Neural cell (in vitro differentiated cells): ENCODE results near the gene ADD2. TPM values are rescaled to one million over a fixed set of nuclear protein-coding genes. Genes with fewer than 3 reads are reported as not detected.

ENCODE experiments used
- H2AFZ ChIP-seq: fragments of 200-600, 300-800 bp; sonication (generic), shearing (Covaris generic); 2 replicates; pipeline ENCODE4 v1.6.0; 2014; ENCODE audit warnings: low read depth, mild to moderate bottlenecking, antibody characterized with exemption, low read length, moderate library complexity
- H3F3A ChIP-seq: fragments of 200-600 bp; shearing (Covaris generic); 2 replicates; pipeline ENCODE4 v1.6.1; 2016; ENCODE audit warnings: mild to moderate bottlenecking, moderate library complexity, mixed read lengths, antibody characterized with exemption, low read length; ENCODE audit not compliant: insufficient read depth, poor library complexity, severe bottlenecking
- H3K27ac ChIP-seq: fragments of 200-600, 300-800 bp; sonication (generic), shearing (Covaris generic); 2 replicates; pipeline ENCODE4 v1.5.1; 2014; ENCODE audit warnings: mild to moderate bottlenecking, low read length, moderate library complexity
- H3K27me3 ChIP-seq: fragments of 300-800, 200-600 bp; sonication (generic), shearing (Covaris generic); 2 replicates; pipeline ENCODE4 v1.6.0; 2014; ENCODE audit warnings: mild to moderate bottlenecking, low read depth, low read length, moderate library complexity; ENCODE audit not compliant: insufficient read depth
- H3K36me3 ChIP-seq: fragments of 300-800, 200-600 bp; sonication (generic), shearing (Covaris generic); 2 replicates; pipeline ENCODE4 v1.5.1; 2014; ENCODE audit warnings: mild to moderate bottlenecking, antibody characterized with exemption, low read length, moderate library complexity; ENCODE audit not compliant: insufficient read depth
- H3K4me2 ChIP-seq: fragments of 300-800, 200-600 bp; sonication (generic), shearing (Covaris generic); 2 replicates; pipeline ENCODE4 v1.6.0; 2014; ENCODE audit warnings: mild to moderate bottlenecking, low read length
- H3K4me3 ChIP-seq: fragments of 300-800, 200-600 bp; sonication (generic), shearing (Covaris generic); 2 replicates; pipeline ENCODE4 v1.5.1; 2014; ENCODE audit warnings: mild to moderate bottlenecking, low read length, moderate library complexity
- H3K79me2 ChIP-seq: fragments of 200-600 bp; shearing (Covaris generic); replicated peaks from 2 replicates; pipeline ENCODE4 v1.6.0; 2014; ENCODE audit warnings: mild to moderate bottlenecking, low read length, moderate library complexity; ENCODE audit not compliant: insufficient read depth
- H3K9ac ChIP-seq: fragments of 300-800, 200-600 bp; sonication (generic), shearing (Covaris generic); 2 replicates; pipeline ENCODE4 v1.6.1; 2016; ENCODE audit warnings: mild to moderate bottlenecking, low read length, mixed read lengths
- H3K9me2 ChIP-seq: fragments of 200-600 bp; shearing (Covaris generic); 2 replicates; pipeline ENCODE4 v1.6.1; 2016; ENCODE audit warnings: mild to moderate bottlenecking, low read length, mixed read lengths; ENCODE audit not compliant: insufficient read depth
- H3K9me3 ChIP-seq: fragments of 200-600, 300-800 bp; sonication (generic), shearing (Covaris generic); 2 replicates; pipeline ENCODE4 v1.6.1; 2016; ENCODE audit warnings: mild to moderate bottlenecking, mixed run types, low read length, moderate library complexity, mixed read lengths
- H4K20me1 ChIP-seq: fragments of 200-600 bp; shearing (Covaris generic); 2 replicates; pipeline ENCODE4 v1.6.1; 2016; ENCODE audit warnings: mild to moderate bottlenecking, mixed run types; ENCODE audit not compliant: insufficient read depth
- EP300 ChIP-seq: fragments of 450-650 bp; conservative IDR thresholded peaks from 2 replicates; pipeline ENCODE4 v1.6.1; 2014; ENCODE audit warnings: antibody characterized with exemption, mild to moderate bottlenecking, moderate library complexity; ENCODE audit not compliant: poor library complexity, severe bottlenecking
- EZH2 ChIP-seq: fragments of 200-600, 300-800 bp; shearing (Covaris generic), sonication (generic); IDR thresholded peaks from 2 replicates; pipeline ENCODE4 v1.6.1; 2014; ENCODE audit warnings: antibody characterized with exemption, low read length, borderline replicate concordance, mild to moderate bottlenecking; ENCODE audit not compliant: insufficient read depth, poor library complexity, severe bottlenecking
- MXI1 ChIP-seq: fragments of 450-650 bp; conservative IDR thresholded peaks from 2 replicates; pipeline ENCODE4 v1.6.1; 2014; ENCODE audit warnings: antibody characterized with exemption, mild to moderate bottlenecking; ENCODE audit not compliant: poor library complexity, severe bottlenecking
- POLR2AphosphoS5 ChIP-seq: IDR thresholded peaks from 2 replicates; pipeline ENCODE4 v1.6.1; 2012
- RAD21 ChIP-seq: fragments of 450-650 bp; conservative IDR thresholded peaks from 2 replicates; pipeline ENCODE4 v1.6.1; 2014; ENCODE audit warnings: antibody characterized with exemption, mild to moderate bottlenecking, moderate library complexity
- SMC3 ChIP-seq: fragments of 450-650 bp; conservative IDR thresholded peaks from 2 replicates; pipeline ENCODE4 v1.6.1; 2014; ENCODE audit warnings: antibody characterized with exemption, mild to moderate bottlenecking, moderate library complexity; ENCODE audit not compliant: poor library complexity
- TAF1 ChIP-seq: IDR thresholded peaks from 2 replicates; pipeline ENCODE4 v1.6.1; 2012; ENCODE audit warnings: low read depth
- polyA minus RNA-seq: library from RNA; depleted of rRNA, polyadenylated mRNA; stranded (reverse); fragments of >200 nt; gene quantifications from 2 replicates; pipeline ENCODE4 v1.2.3, GENCODE V29; 2014
- polyA plus RNA-seq: library from polyadenylated mRNA; depleted of rRNA; stranded (reverse); fragments of >200 nt; gene quantifications from 2 replicates; pipeline ENCODE4 v1.2.3, GENCODE V29; 2014
- TF ChIP-seq, protein P1 (sequence below): fragments of 450-650 bp; IDR thresholded peaks from 2 replicates; pipeline ENCODE4 v1.5.1; 2014; ENCODE audit warnings: antibody characterized with exemption, mild to moderate bottlenecking, moderate library complexity; ENCODE audit not compliant: poor library complexity, severe bottlenecking
- TF ChIP-seq, protein P2 (sequence below): IDR thresholded peaks from 2 replicates; pipeline ENCODE4 v1.6.1; 2012; ENCODE audit warnings: borderline replicate concordance

The ADD2 gene, protein sequence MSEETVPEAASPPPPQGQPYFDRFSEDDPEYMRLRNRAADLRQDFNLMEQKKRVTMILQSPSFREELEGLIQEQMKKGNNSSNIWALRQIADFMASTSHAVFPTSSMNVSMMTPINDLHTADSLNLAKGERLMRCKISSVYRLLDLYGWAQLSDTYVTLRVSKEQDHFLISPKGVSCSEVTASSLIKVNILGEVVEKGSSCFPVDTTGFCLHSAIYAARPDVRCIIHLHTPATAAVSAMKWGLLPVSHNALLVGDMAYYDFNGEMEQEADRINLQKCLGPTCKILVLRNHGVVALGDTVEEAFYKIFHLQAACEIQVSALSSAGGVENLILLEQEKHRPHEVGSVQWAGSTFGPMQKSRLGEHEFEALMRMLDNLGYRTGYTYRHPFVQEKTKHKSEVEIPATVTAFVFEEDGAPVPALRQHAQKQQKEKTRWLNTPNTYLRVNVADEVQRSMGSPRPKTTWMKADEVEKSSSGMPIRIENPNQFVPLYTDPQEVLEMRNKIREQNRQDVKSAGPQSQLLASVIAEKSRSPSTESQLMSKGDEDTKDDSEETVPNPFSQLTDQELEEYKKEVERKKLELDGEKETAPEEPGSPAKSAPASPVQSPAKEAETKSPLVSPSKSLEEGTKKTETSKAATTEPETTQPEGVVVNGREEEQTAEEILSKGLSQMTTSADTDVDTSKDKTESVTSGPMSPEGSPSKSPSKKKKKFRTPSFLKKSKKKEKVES
- polyA plus RNA-seq, result 52.5 and 73.6 TPM in 2 replicates
- polyA minus RNA-seq, result 260 and 262 TPM in 2 replicates

DNA sequence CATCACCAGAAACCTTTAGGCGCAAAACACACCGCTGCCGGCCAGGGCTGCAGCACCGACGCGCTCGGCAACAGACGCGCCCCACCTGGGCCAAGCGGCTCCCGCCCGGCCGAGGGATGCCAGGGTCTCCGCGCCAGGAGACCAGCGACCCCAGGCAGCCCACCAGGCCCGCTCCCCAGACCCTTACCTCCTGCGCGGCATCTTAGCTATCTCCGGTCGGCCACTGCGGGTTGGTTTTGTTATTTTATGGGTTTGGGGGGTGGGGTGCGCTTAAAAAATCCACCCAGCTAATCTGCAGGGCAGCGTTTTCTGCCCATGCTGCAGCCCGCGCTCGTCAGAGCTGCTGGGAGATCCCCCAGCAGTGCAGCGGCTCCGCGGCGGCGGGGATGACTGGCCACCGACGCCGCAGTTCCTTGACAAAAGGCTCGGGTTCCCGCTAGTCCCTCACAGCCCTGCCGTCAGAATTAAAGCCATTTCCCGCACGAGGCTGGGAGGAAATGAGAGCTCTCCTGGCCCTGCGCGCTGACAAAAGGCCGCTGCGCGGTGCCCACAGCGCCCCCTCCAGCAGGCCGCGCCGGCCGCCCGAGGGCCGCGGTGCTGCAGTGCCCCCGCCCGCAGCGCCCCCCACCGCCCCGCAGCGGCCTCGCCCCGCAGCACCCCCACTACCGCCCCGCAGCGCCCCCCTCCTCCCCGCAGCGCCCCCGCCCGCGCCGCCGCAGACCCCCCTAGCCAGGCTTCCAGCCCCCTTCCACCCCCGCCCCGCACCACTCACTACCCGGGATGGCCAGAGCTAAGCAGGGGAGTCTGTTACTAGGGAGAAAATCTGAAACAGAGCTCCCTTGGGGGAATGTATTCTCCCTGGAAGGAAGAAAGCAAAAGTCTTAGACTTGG is at the start of gene ADD2:
ADD2 (minus strand) TSS at position 502 of the 891 bp plus-strand sequence. CDS start 61,792 bp downstream, outside the sequence.
- H3K27ac ChIP-seq, result peak within 1 kb of the TSS; percentile 88
- peak within 1 kb of the TSS; percentile 98 for H3K4me2 ChIP-seq
- H3K36me3 ChIP-seq, result no peaks in the 10 kb centered on the region
- TF ChIP-seq SMC3 (peak; percentile 62), POLR2AphosphoS5 (peak; percentile 79), EP300 (no peak), RAD21 (peak; percentile 45), TAF1 (peak; percentile 80), EZH2 (no peak), MXI1 (peak; percentile 21)
- TF ChIP-seq, protein P1, sequence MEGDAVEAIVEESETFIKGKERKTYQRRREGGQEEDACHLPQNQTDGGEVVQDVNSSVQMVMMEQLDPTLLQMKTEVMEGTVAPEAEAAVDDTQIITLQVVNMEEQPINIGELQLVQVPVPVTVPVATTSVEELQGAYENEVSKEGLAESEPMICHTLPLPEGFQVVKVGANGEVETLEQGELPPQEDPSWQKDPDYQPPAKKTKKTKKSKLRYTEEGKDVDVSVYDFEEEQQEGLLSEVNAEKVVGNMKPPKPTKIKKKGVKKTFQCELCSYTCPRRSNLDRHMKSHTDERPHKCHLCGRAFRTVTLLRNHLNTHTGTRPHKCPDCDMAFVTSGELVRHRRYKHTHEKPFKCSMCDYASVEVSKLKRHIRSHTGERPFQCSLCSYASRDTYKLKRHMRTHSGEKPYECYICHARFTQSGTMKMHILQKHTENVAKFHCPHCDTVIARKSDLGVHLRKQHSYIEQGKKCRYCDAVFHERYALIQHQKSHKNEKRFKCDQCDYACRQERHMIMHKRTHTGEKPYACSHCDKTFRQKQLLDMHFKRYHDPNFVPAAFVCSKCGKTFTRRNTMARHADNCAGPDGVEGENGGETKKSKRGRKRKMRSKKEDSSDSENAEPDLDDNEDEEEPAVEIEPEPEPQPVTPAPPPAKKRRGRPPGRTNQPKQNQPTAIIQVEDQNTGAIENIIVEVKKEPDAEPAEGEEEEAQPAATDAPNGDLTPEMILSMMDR, result peak; percentile 65
- TF ChIP-seq, protein P2, sequence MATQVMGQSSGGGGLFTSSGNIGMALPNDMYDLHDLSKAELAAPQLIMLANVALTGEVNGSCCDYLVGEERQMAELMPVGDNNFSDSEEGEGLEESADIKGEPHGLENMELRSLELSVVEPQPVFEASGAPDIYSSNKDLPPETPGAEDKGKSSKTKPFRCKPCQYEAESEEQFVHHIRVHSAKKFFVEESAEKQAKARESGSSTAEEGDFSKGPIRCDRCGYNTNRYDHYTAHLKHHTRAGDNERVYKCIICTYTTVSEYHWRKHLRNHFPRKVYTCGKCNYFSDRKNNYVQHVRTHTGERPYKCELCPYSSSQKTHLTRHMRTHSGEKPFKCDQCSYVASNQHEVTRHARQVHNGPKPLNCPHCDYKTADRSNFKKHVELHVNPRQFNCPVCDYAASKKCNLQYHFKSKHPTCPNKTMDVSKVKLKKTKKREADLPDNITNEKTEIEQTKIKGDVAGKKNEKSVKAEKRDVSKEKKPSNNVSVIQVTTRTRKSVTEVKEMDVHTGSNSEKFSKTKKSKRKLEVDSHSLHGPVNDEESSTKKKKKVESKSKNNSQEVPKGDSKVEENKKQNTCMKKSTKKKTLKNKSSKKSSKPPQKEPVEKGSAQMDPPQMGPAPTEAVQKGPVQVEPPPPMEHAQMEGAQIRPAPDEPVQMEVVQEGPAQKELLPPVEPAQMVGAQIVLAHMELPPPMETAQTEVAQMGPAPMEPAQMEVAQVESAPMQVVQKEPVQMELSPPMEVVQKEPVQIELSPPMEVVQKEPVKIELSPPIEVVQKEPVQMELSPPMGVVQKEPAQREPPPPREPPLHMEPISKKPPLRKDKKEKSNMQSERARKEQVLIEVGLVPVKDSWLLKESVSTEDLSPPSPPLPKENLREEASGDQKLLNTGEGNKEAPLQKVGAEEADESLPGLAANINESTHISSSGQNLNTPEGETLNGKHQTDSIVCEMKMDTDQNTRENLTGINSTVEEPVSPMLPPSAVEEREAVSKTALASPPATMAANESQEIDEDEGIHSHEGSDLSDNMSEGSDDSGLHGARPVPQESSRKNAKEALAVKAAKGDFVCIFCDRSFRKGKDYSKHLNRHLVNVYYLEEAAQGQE, result peak; percentile 80
- H3K4me3 ChIP-seq, result peak within 1 kb of the TSS; percentile 97
- H3K9me2 ChIP-seq, result no peaks in the 10 kb centered on the region
- H2AFZ ChIP-seq, result peak within 1 kb of the TSS; percentile 87
- H3K79me2 ChIP-seq, result peaks cover 39% of the 10 kb centered on the region
- H3K9ac ChIP-seq, result peak within 1 kb of the TSS; percentile 98
- no peaks in the 10 kb centered on the region for H4K20me1 ChIP-seq
- H3K27me3 ChIP-seq, result no peaks in the 10 kb centered on the region
- H3K9me3 ChIP-seq, result no peaks in the 10 kb centered on the region
- H3F3A ChIP-seq, result no peaks in the 10 kb centered on the region
